Keratinocyte (primary cell): ENCODE data around the gene COL8A2. TPM values are rescaled to one million over a fixed set of nuclear protein-coding genes. Genes with fewer than 3 reads are reported as not detected.

Source experiments
- DNase-seq: peaks from one replicate; pipeline ENCODE4 v3.0.0-alpha.2; 2011; ENCODE audit warnings: low read depth, missing footprints, low spot score
- FAIRE-seq: peaks from 2 replicates; lab custom pipeline; 2011; peaks lifted over from hg19 to GRCh38; lab: Jason Lieb, UNC
- H2AFZ ChIP-seq: 2 replicates; pipeline ENCODE4 v1.6.0; 2012; ENCODE audit warnings: low read length, control low read depth, inconsistent platforms; ENCODE audit not compliant: control insufficient read depth
- H3K27ac ChIP-seq: 2 replicates; pipeline ENCODE4 v1.5.1; 2011; ENCODE audit warnings: low read length; ENCODE audit not compliant: control insufficient read depth, insufficient read depth
- H3K27me3 ChIP-seq: 3 replicates; pipeline ENCODE4 v1.6.0; 2011; ENCODE audit warnings: low read length; ENCODE audit not compliant: control insufficient read depth, insufficient read depth; ENCODE audit errors: extremely low read depth
- H3K36me3 ChIP-seq, 2 experiments: 2 replicates in 1 of 2; 3 replicates in 1 of 2; pipeline ENCODE4 v1.5.1; 2011; ENCODE audit warnings: low read length in 2 of 2, mild to moderate bottlenecking in 1 of 2; ENCODE audit not compliant: control insufficient read depth in 2 of 2, insufficient read depth in 2 of 2; ENCODE audit errors: extremely low read depth in 1 of 2
- H3K4me1 ChIP-seq: 3 replicates; pipeline ENCODE4 v1.5.1; 2011; ENCODE audit warnings: low read length; ENCODE audit not compliant: control insufficient read depth, insufficient read depth; ENCODE audit errors: extremely low read depth
- H3K4me2 ChIP-seq: 3 replicates; pipeline ENCODE4 v1.6.0; 2011; ENCODE audit warnings: low read depth, low read length; ENCODE audit not compliant: control insufficient read depth, insufficient read depth; ENCODE audit errors: extremely low read depth
- H3K4me3 ChIP-seq, 3 experiments: fragments of 200-600 bp in 1 of 3; sonication (generic) in 1 of 3; 2 replicates in 2 of 3; 3 replicates in 1 of 3; pipeline ENCODE4 v1.5.1; 2011 to 2016; ENCODE audit warnings: low read length in 3 of 3, mild to moderate bottlenecking in 3 of 3, control low read depth in 2 of 3, inconsistent platforms in 1 of 3, low read depth in 1 of 3, mixed read lengths in 1 of 3, mixed run types in 1 of 3, moderate library complexity in 1 of 3; ENCODE audit not compliant: control insufficient read depth in 2 of 3, insufficient read depth in 2 of 3; ENCODE audit errors: extremely low read depth in 1 of 3
- H3K79me2 ChIP-seq: 2 replicates; pipeline ENCODE4 v1.6.0; 2012; ENCODE audit warnings: low read length; ENCODE audit not compliant: control insufficient read depth, insufficient read depth
- H3K9ac ChIP-seq: 3 replicates; pipeline ENCODE4 v1.6.0; 2011; ENCODE audit warnings: low read length; ENCODE audit not compliant: control insufficient read depth, insufficient read depth; ENCODE audit errors: extremely low read depth
- H3K9me1 ChIP-seq: 3 replicates; pipeline ENCODE4 v1.6.0; 2011; ENCODE audit warnings: low read length; ENCODE audit not compliant: control insufficient read depth, insufficient read depth; ENCODE audit errors: extremely low read depth
- H3K9me3 ChIP-seq: 2 replicates; pipeline ENCODE4 v1.5.1; 2012; ENCODE audit warnings: low read depth, low read length; ENCODE audit not compliant: control insufficient read depth
- H4K20me1 ChIP-seq: 3 replicates; pipeline ENCODE4 v1.6.0; 2011; ENCODE audit warnings: low read length; ENCODE audit not compliant: control insufficient read depth, insufficient read depth; ENCODE audit errors: extremely low read depth
- EZH2 ChIP-seq: IDR thresholded peaks from one replicate; pipeline ENCODE4 v1.6.1; 2012; ENCODE audit warnings: inconsistent platforms, mild to moderate bottlenecking, low read length, moderate library complexity
- dilution Hi-C: fragments of 300-500 bp; cut with MboI; formaldehyde crosslinking; loops from one replicate; pipeline ENCODE4 v1.7.0; 2020; ENCODE audit warnings: low sequenced_read_pairs; ENCODE audit not compliant: extremely low pct_ligation_motif_present
- polyA plus RNA-seq, 5 experiments: library from polyadenylated mRNA; depleted of rRNA in 3 of 5; stranded (reverse) in 3 of 5; stranded (forward) in 1 of 5; unstranded in 1 of 5; fragments of >200 nt; gene quantifications; 1 replicate in 1 of 5; 2 replicates in 3 of 5; 3 replicates in 1 of 5; pipeline versions ENCODE4 v1.2.1 to v1.2.3, GENCODE V29; 2011 to 2012; ENCODE audit warnings: missing spikeins in 2 of 5, low read depth in 1 of 5, low replicate concordance in 1 of 5
- TF ChIP-seq, protein P1 (sequence below), 3 experiments: IDR thresholded peaks in 1 of 3; conservative IDR thresholded peaks in 1 of 3; optimal IDR thresholded peaks in 1 of 3; 2 replicates in 2 of 3; 3 replicates in 1 of 3; pipeline versions ENCODE3 to v1.5.1; 2011; ENCODE audit warnings: low read length in 3 of 3, mild to moderate bottlenecking in 3 of 3, moderate library complexity in 2 of 3, control low read depth in 1 of 3, inconsistent platforms in 1 of 3; ENCODE audit not compliant: insufficient read depth in 2 of 3; ENCODE audit errors: extremely low read depth in 1 of 3

Gene COL8A2
- polyA plus RNA-seq, 1 donor (not counting 4 experiments of a cell fraction or from before 2014, with no cell fraction given): 0.09 TPM

DNA sequence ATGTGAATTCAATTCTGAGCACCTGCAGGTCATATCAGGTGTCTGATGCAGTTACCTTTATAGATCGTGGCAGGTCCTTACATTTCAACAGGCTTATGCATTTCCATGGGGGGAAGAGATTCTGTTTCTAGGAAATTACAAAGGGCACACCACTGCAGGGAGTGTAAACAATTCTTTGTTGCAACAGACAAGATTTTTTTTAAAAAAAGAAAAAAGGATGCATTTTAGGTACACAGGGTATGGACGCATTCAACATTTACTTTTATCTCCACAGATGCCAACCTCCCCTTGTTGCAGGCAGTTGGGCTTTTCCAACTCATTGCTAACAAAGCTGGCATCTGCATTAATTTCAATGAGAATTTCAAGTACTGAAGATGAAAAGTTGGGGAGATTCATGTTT is 54.7 kb downstream of the COL8A2 start:
- Histone ChIP-seq H3K9me1 (no peaks in the 10 kb centered on the region), H3K9ac (no peak overlapping the region), H3K4me1 (no peaks in the 10 kb centered on the region), H3K4me2 (no peak overlapping the region), H3K27ac (no peak overlapping the region), H3K79me2 (no peaks in the 10 kb centered on the region), H4K20me1 (no peaks in the 10 kb centered on the region), H3K4me3 (no peak overlapping the region), H2AFZ (no peak overlapping the region), H3K27me3 (no peaks in the 10 kb centered on the region), H3K9me3 (no peaks in the 10 kb centered on the region), H3K36me3 (no peaks in the 10 kb centered on the region)
- TF ChIP-seq, protein P1, sequence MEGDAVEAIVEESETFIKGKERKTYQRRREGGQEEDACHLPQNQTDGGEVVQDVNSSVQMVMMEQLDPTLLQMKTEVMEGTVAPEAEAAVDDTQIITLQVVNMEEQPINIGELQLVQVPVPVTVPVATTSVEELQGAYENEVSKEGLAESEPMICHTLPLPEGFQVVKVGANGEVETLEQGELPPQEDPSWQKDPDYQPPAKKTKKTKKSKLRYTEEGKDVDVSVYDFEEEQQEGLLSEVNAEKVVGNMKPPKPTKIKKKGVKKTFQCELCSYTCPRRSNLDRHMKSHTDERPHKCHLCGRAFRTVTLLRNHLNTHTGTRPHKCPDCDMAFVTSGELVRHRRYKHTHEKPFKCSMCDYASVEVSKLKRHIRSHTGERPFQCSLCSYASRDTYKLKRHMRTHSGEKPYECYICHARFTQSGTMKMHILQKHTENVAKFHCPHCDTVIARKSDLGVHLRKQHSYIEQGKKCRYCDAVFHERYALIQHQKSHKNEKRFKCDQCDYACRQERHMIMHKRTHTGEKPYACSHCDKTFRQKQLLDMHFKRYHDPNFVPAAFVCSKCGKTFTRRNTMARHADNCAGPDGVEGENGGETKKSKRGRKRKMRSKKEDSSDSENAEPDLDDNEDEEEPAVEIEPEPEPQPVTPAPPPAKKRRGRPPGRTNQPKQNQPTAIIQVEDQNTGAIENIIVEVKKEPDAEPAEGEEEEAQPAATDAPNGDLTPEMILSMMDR (optimal IDR thresholded peaks at IDR 0.05 in 1 of 3, IDR thresholded peaks at IDR 0.05 in 1 of 3, conservative IDR thresholded peaks at IDR 0.05 in 1 of 3; ENCODE audit: extremely low read depth in 1 of 3, insufficient read depth in 2 of 3, low read length in 3 of 3): no peak
- TF ChIP-seq EZH2: no peak
- FAIRE-seq (no peak), DNase-seq (no peak)
- dilution Hi-C loops: no loop called here

DNA sequence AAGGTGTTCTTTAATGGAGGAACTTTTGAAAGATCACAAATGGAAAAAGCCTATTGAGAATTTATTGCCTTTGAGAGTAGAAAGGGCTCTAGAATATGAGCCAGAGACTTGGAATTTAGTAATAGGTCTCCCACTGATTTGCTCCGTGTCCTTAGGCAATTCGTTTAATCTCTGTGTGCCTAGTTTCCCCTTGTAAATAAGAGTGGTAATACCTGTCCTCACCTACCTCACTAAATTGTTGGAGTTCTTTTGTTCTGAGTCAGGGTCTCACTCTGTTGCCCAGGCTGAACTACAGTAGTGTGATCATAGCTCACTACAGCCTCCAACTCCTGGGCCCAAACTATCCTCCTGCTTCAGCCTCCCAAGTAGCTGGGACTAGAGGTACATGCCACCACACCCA is 56.2 kb downstream of the COL8A2 start:
- Histone ChIP-seq H3K9ac (no peak overlapping the region), H3K36me3 (no peaks in the 10 kb centered on the region), H3K4me1 (no peaks in the 10 kb centered on the region), H3K79me2 (no peaks in the 10 kb centered on the region), H3K27ac (no peak overlapping the region), H3K4me3 (no peak overlapping the region), H3K9me1 (no peaks in the 10 kb centered on the region), H3K4me2 (no peak overlapping the region), H2AFZ (no peak overlapping the region), H4K20me1 (no peaks in the 10 kb centered on the region), H3K9me3 (no peaks in the 10 kb centered on the region), H3K27me3 (no peaks in the 10 kb centered on the region)
- dilution Hi-C loops: no loop called here
- no peak for FAIRE-seq
- no peak for DNase-seq
- TF ChIP-seq EZH2: no peak
- TF ChIP-seq, protein P1 (optimal IDR thresholded peaks at IDR 0.05 in 1 of 3, IDR thresholded peaks at IDR 0.05 in 1 of 3, conservative IDR thresholded peaks at IDR 0.05 in 1 of 3; ENCODE audit: extremely low read depth in 1 of 3, insufficient read depth in 2 of 3, low read length in 3 of 3): no peak
